ENCODE data around the gene MALSU1. TPM values are rescaled to one million over a fixed set of nuclear protein-coding genes. Genes with fewer than 3 reads are reported as not detected.

MALSU1 gene
- total RNA-seq, 5 donors from 2014 or later (not counting 1 experiment from before 2014, with no cell fraction given) = 29.0 to 39.6 (median 37.9) TPM

DNA sequence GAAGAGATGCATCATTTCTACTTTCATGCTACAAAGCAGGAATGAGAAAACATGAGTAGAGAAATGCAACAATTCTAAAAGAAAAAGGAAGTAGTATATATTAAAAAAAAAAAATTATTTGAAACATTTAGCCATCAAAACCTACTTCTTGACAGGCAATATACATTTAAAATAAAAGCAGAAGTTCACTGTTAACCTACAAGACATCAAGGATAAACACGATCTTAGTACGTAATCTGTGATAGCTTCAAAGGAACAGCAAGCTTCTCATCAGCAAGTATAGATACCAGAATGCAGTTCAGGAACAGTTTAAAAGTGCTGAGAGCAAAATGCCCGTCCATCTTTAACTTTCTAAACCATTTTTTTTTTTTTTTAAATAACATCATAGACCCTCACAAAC lies 36.9 kb downstream of the MALSU1 start:
- POLR2A ChIA-PET = no interaction called here
- DNase-seq (no peak), ATAC-seq (replicated peaks in 1 of 4) (peak in 1 of 4 experiments; percentile 44)
- no peak overlapping the region for H3K27ac ChIP-seq (ENCODE audit: low read length)
- Mint-ChIP-seq H3K9me3 (no peaks in the 10 kb centered on the region), H3K36me3 (peaks cover 3% of the 10 kb centered on the region), H3K27me3 (peaks cover 2 to 10% of the 10 kb centered on the region in 2 donors), H3K4me1 (no peaks in the 10 kb centered on the region), H3K27ac (no peak overlapping the region), H3K4me3 (no peak overlapping the region)
- H3K9me3 ChIP-seq = no peaks in the 10 kb centered on the region
- peaks cover 0 to 9% of the 10 kb centered on the region in 2 donors for H3K36me3 ChIP-seq (ENCODE audit: control insufficient read depth in 2 of 2, extremely low read depth in 1 of 2, insufficient read depth in 1 of 2, low read length in 1 of 2)
- H3K27me3 ChIP-seq (replicated peaks in 1 of 2; ENCODE audit: control insufficient read depth in 2 of 2, extremely low read depth in 1 of 2, insufficient read depth in 2 of 2, low read length in 1 of 2) = peaks cover 0 to 7% of the 10 kb centered on the region in 2 experiments
- CTCF ChIA-PET = no interaction called here
- 33% methylated on average over 1 of the region's 3 CpGs for WGBS (ENCODE audit: insufficient coverage)
- no peaks in the 10 kb centered on the region for H3K4me1 ChIP-seq (ENCODE audit: control insufficient read depth in 1 of 2, extremely low read depth in 1 of 2, insufficient read depth in 2 of 2, low read length in 2 of 2)
- no peak overlapping the region for H3K4me3 ChIP-seq (ENCODE audit: control insufficient read depth in 1 of 2, extremely low read depth in 1 of 2, low read length in 1 of 2)

DNA sequence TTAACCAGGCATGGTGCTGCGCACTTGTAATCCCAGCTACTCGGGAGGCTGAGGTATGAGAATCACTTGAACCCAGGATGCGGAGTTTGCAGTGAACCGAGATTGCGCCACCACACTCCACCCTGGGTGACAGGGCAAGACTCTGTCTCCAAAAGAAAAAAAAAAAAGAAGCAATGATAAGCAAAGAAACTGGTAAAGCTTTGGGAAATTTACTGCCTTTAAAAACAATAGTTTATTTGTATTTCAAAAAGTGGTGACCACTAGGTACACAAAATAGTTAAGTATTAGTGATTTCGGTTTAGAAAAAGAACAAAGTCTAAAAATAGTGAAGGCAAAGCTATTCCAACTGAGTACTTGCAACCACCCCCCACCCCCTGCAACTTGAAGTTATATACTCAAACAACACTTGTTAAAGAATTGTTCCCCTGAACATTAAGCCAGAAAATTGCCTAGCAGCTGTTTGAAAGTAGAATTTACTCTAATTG lies 37.7 kb downstream of the MALSU1 start:
- Mint-ChIP-seq H3K27me3 (peaks cover 2 to 10% of the 10 kb centered on the region in 2 donors), H3K9me3 (no peaks in the 10 kb centered on the region), H3K4me1 (no peaks in the 10 kb centered on the region), H3K4me3 (no peak overlapping the region), H3K36me3 (peaks cover 3% of the 10 kb centered on the region), H3K27ac (no peak overlapping the region)
- 100% methylated on average over 1 of the region's 6 CpGs for WGBS (ENCODE audit: insufficient coverage)
- peaks cover 0 to 7% of the 10 kb centered on the region in 2 experiments for H3K27me3 ChIP-seq (replicated peaks in 1 of 2; ENCODE audit: control insufficient read depth in 2 of 2, extremely low read depth in 1 of 2, insufficient read depth in 2 of 2, low read length in 1 of 2)
- no peak overlapping the region for H3K4me3 ChIP-seq (ENCODE audit: control insufficient read depth in 1 of 2, extremely low read depth in 1 of 2, low read length in 1 of 2)
- no peak for ATAC-seq (replicated peaks in 1 of 4)
- H3K36me3 ChIP-seq (ENCODE audit: control insufficient read depth in 2 of 2, extremely low read depth in 1 of 2, insufficient read depth in 1 of 2, low read length in 1 of 2) = peaks cover 0 to 9% of the 10 kb centered on the region in 2 donors
- no peaks in the 10 kb centered on the region for H3K9me3 ChIP-seq
- CTCF ChIA-PET = no interaction called here
- no peak overlapping the region for H3K27ac ChIP-seq (ENCODE audit: low read length)
- POLR2A ChIA-PET = no interaction called here
- no peaks in the 10 kb centered on the region for H3K4me1 ChIP-seq (ENCODE audit: control insufficient read depth in 1 of 2, extremely low read depth in 1 of 2, insufficient read depth in 2 of 2, low read length in 2 of 2)
- no peak for DNase-seq

DNA sequence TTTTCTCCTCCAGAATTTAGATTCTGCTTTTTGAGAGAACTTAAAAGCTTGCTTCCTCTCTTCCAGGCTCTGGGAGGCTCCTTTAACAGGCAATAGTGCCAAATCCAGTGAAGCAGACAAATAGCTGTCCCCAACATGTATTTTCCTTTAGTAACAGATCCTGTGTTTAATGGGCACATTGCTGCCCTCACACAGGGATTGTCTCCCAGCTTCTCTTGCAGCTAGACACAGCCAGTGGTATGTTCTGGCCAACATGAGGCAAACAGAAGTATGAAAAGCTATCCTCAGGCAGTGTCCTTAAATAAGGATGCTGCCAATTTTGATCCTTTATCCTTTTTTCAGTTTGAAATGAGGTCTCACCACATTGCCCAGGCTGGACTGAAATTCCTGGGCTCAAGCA lies 38.2 kb downstream of the MALSU1 start:
- H3K36me3 ChIP-seq (ENCODE audit: control insufficient read depth in 2 of 2, extremely low read depth in 1 of 2, insufficient read depth in 1 of 2, low read length in 1 of 2) = peaks cover 0 to 9% of the 10 kb centered on the region in 2 donors
- DNase-seq = no peak
- H3K4me1 ChIP-seq (ENCODE audit: control insufficient read depth in 1 of 2, extremely low read depth in 1 of 2, insufficient read depth in 2 of 2, low read length in 2 of 2) = no peaks in the 10 kb centered on the region
- no peak overlapping the region for H3K4me3 ChIP-seq (ENCODE audit: control insufficient read depth in 1 of 2, extremely low read depth in 1 of 2, low read length in 1 of 2)
- no peaks in the 10 kb centered on the region for H3K4me1 Mint-ChIP-seq
- H3K36me3 Mint-ChIP-seq = peaks cover 3% of the 10 kb centered on the region
- no peaks in the 10 kb centered on the region for H3K9me3 Mint-ChIP-seq
- no peaks in the 10 kb centered on the region for H3K9me3 ChIP-seq
- no peak overlapping the region for H3K4me3 Mint-ChIP-seq
- H3K27ac Mint-ChIP-seq = no peak overlapping the region
- CTCF ChIA-PET = no interaction called here
- H3K27me3 Mint-ChIP-seq = peaks cover 2 to 10% of the 10 kb centered on the region in 2 donors
- peaks cover 0 to 7% of the 10 kb centered on the region in 2 experiments for H3K27me3 ChIP-seq (replicated peaks in 1 of 2; ENCODE audit: control insufficient read depth in 2 of 2, extremely low read depth in 1 of 2, insufficient read depth in 2 of 2, low read length in 1 of 2)
- POLR2A ChIA-PET = no interaction called here
- no peak for ATAC-seq (replicated peaks in 1 of 4)
- H3K27ac ChIP-seq (ENCODE audit: low read length) = no peak overlapping the region

DNA sequence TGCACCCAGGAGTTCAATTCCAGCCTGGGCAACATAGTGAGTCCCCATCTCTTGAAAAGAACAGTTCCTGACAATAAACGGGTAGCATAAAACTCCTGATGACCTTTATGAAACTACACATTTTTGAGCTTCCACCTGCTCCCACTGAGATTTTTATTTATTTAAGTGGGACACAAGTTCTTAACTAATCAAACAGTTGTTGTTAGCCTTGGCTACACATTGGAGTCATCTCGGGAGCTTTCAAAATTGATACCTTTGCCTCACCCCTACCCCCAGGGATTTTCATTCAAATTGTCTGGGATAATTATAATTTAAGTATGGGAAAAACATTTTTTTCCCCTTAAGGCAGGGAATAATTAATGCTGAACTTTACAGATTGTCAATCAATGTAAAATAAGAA lies 39.3 kb downstream of the MALSU1 start:
- Mint-ChIP-seq H3K4me3 (no peak overlapping the region), H3K9me3 (no peaks in the 10 kb centered on the region), H3K27ac (no peak overlapping the region), H3K36me3 (peaks cover 3% of the 10 kb centered on the region), H3K4me1 (no peaks in the 10 kb centered on the region), H3K27me3 (peaks cover 2 to 10% of the 10 kb centered on the region in 2 donors)
- ATAC-seq (replicated peaks in 1 of 4) (no peak), DNase-seq (no peak)
- ChIA-PET CTCF (no interaction called here), POLR2A (interaction anchor here in 1 of 2 donors (0.6 kb wide), 1 partner anchor 1757 kb away, joined by 3 read pairs; no protein-coding TSS in a partner anchor)
- Histone ChIP-seq H3K9me3 (no peaks in the 10 kb centered on the region), H3K27ac (ENCODE audit: low read length) (no peak overlapping the region), H3K27me3 (replicated peaks in 1 of 2; ENCODE audit: control insufficient read depth in 2 of 2, extremely low read depth in 1 of 2, insufficient read depth in 2 of 2, low read length in 1 of 2) (peaks cover 0 to 7% of the 10 kb centered on the region in 2 experiments), H3K4me3 (ENCODE audit: control insufficient read depth in 1 of 2, extremely low read depth in 1 of 2, low read length in 1 of 2) (no peak overlapping the region), H3K36me3 (ENCODE audit: control insufficient read depth in 2 of 2, extremely low read depth in 1 of 2, insufficient read depth in 1 of 2, low read length in 1 of 2) (peaks cover 0 to 9% of the 10 kb centered on the region in 2 donors), H3K4me1 (ENCODE audit: control insufficient read depth in 1 of 2, extremely low read depth in 1 of 2, insufficient read depth in 2 of 2, low read length in 2 of 2) (no peaks in the 10 kb centered on the region)
- 100% methylated on average over 1 of the region's 2 CpGs for WGBS (ENCODE audit: insufficient coverage)

DNA sequence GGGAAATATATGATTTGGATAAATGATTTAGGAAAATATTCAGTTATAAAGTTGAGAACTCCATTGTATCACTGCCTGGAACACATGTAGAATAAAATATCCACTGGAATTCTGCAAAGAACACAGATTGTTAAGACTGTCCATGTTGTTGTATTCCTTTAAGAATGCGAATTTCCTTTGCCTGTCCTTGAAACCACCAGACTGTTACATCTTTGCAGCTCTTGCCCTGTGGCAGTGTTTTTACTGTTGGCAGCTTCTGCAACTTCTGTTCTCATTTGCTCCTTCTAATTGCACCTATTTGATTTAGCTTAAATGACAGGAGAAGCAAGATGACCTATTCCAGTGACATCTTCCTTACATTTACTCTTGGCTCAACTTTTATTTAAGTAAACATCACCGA lies 39.7 kb downstream of the MALSU1 start:
- Histone ChIP-seq H3K27me3 (replicated peaks in 1 of 2; ENCODE audit: control insufficient read depth in 2 of 2, extremely low read depth in 1 of 2, insufficient read depth in 2 of 2, low read length in 1 of 2) (peaks cover 0 to 7% of the 10 kb centered on the region in 2 experiments), H3K9me3 (no peaks in the 10 kb centered on the region), H3K27ac (ENCODE audit: low read length) (no peak overlapping the region), H3K4me1 (ENCODE audit: control insufficient read depth in 1 of 2, extremely low read depth in 1 of 2, insufficient read depth in 2 of 2, low read length in 2 of 2) (no peaks in the 10 kb centered on the region), H3K36me3 (ENCODE audit: control insufficient read depth in 2 of 2, extremely low read depth in 1 of 2, insufficient read depth in 1 of 2, low read length in 1 of 2) (peaks cover 0 to 5% of the 10 kb centered on the region in 2 donors), H3K4me3 (ENCODE audit: control insufficient read depth in 1 of 2, extremely low read depth in 1 of 2, low read length in 1 of 2) (no peak overlapping the region)
- peaks cover 3% of the 10 kb centered on the region for H3K36me3 Mint-ChIP-seq
- peaks cover 2 to 10% of the 10 kb centered on the region in 2 donors for H3K27me3 Mint-ChIP-seq
- WGBS (ENCODE audit: insufficient coverage) = no CpG with 5 or more reads among the region's 2 CpGs
- no peaks in the 10 kb centered on the region for H3K9me3 Mint-ChIP-seq
- no peak overlapping the region for H3K4me3 Mint-ChIP-seq
- H3K27ac Mint-ChIP-seq = no peak overlapping the region
- CTCF ChIA-PET = interaction anchor here in 1 of 2 donors (1.0 kb wide), 1 partner anchor 19 kb away, joined by 3 read pairs; no protein-coding TSS in a partner anchor
- no peaks in the 10 kb centered on the region for H3K4me1 Mint-ChIP-seq
- ATAC-seq (replicated peaks in 1 of 4) (no peak), DNase-seq (no peak)
- POLR2A ChIA-PET = no interaction called here

DNA sequence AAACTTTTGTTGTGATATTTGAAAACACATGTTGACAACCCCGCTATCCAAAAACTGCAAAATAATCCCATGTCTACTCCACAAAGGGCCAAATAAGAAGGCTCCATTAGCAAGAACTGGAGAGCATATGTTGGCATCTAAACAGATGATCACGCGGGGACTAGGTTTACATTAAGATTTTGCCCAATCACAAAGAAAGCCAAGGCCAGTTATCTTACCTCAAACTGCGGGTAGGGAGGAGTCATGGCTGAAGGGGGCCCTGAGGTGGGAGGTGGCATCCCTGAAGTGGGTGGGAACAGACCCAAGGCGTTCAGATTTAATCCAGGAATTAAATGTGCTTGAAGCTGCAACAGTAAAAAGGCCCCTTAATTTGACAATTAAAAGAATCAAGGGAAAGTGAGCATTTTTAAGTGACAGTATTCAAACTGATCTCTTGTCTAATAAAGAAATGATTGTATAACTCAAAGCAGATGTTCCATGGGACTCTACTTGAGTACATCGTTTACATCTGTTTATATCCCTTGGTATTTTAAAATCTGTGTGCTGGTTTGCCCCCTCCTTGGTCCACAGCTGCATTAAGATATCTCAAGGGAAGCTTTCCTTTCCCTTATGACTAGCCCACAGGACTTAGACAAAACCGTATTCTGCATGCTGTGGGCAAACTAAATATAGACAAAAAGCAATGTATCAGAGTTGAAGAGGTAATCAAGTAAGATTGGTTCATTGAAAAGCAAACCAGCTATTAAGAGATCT lies 42.9 kb downstream of the MALSU1 start:
- Mint-ChIP-seq H3K27ac (no peak overlapping the region), H3K27me3 (peaks cover 2 to 10% of the 10 kb centered on the region in 2 donors), H3K4me3 (no peak overlapping the region), H3K9me3 (no peaks in the 10 kb centered on the region), H3K36me3 (peaks cover 3% of the 10 kb centered on the region), H3K4me1 (peaks cover 18 to 22% (median 20%) of the 10 kb centered on the region in 3 donors)
- Histone ChIP-seq H3K4me1 (ENCODE audit: control insufficient read depth in 1 of 2, extremely low read depth in 1 of 2, insufficient read depth in 2 of 2, low read length in 2 of 2) (peaks cover 6% of the 10 kb centered on the region in 2 experiments), H3K4me3 (ENCODE audit: control insufficient read depth in 1 of 2, extremely low read depth in 1 of 2, low read length in 1 of 2) (no peak overlapping the region), H3K36me3 (ENCODE audit: control insufficient read depth in 2 of 2, extremely low read depth in 1 of 2, insufficient read depth in 1 of 2, low read length in 1 of 2) (peaks cover 0 to 4% of the 10 kb centered on the region in 2 donors), H3K27ac (ENCODE audit: low read length) (no peak overlapping the region), H3K9me3 (no peaks in the 10 kb centered on the region), H3K27me3 (replicated peaks in 1 of 2; ENCODE audit: control insufficient read depth in 2 of 2, extremely low read depth in 1 of 2, insufficient read depth in 2 of 2, low read length in 1 of 2) (peaks cover 0 to 2% of the 10 kb centered on the region in 2 experiments)
- ATAC-seq (replicated peaks in 1 of 4) (no peak), DNase-seq (no peak)
- 90% methylated on average over 2 of the region's 7 CpGs for WGBS (ENCODE audit: insufficient coverage)
- CTCF ChIA-PET = no interaction called here
- POLR2A ChIA-PET = no interaction called here

All from T-cell (primary cell).